ENCODE measurements around the gene CDKN2B-AS1. TPM values are rescaled to one million over a fixed set of nuclear protein-coding genes. Genes with fewer than 3 reads are reported as not detected.

Gene CDKN2B-AS1
- total and polyA plus RNA-seq, 2 of the 13 experiments (the other 11 are each of a cell fraction or from before 2014, with no cell fraction given), result 0.64 to 2.3 TPM

DNA sequence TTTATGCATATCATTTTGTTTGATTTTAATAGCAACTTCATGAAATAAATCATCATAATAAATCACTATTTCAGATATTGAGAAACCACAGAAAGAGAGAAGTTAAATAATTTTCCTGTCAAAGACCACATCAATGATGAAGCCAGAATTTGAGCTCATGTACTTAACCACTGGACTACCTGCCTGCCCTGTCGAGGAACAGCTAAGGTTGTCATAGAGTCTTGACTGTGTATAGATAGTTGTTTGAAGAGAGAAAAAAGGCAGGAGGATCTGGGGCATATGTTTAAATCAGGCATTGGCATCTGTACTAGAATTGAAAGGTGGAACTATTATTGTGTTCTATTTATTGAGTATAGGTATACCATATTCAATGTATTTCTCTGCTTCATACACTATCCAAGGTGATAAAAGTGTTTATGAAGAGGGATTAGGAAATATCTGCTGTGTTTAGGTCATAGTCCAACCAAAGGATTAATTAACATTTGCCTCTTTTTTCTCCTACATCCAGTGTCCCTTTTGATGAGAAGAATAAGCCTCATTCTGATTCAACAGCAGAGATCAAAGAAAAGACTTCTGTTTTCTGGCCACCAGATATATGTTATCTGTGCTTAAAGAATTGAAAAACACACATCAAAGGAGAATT lies 51.8 kb downstream of the CDKN2B-AS1 start (continued):
- TF ChIP-seq, protein P1, sequence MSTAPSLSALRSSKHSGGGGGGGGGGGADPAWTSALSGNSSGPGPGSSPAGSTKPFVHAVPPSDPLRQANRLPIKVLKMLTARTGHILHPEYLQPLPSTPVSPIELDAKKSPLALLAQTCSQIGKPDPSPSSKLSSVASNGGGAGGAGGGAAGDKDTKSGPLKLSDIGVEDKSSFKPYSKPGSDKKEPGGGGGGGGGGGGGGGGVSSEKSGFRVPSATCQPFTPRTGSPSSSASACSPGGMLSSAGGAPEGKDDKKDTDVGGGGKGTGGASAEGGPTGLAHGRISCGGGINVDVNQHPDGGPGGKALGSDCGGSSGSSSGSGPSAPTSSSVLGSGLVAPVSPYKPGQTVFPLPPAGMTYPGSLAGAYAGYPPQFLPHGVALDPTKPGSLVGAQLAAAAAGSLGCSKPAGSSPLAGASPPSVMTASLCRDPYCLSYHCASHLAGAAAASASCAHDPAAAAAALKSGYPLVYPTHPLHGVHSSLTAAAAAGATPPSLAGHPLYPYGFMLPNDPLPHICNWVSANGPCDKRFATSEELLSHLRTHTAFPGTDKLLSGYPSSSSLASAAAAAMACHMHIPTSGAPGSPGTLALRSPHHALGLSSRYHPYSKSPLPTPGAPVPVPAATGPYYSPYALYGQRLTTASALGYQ (CRISPR knock-in tag; IDR thresholded peaks at IDR 0.05), result no peak
- TF ChIP-seq, protein P2, sequence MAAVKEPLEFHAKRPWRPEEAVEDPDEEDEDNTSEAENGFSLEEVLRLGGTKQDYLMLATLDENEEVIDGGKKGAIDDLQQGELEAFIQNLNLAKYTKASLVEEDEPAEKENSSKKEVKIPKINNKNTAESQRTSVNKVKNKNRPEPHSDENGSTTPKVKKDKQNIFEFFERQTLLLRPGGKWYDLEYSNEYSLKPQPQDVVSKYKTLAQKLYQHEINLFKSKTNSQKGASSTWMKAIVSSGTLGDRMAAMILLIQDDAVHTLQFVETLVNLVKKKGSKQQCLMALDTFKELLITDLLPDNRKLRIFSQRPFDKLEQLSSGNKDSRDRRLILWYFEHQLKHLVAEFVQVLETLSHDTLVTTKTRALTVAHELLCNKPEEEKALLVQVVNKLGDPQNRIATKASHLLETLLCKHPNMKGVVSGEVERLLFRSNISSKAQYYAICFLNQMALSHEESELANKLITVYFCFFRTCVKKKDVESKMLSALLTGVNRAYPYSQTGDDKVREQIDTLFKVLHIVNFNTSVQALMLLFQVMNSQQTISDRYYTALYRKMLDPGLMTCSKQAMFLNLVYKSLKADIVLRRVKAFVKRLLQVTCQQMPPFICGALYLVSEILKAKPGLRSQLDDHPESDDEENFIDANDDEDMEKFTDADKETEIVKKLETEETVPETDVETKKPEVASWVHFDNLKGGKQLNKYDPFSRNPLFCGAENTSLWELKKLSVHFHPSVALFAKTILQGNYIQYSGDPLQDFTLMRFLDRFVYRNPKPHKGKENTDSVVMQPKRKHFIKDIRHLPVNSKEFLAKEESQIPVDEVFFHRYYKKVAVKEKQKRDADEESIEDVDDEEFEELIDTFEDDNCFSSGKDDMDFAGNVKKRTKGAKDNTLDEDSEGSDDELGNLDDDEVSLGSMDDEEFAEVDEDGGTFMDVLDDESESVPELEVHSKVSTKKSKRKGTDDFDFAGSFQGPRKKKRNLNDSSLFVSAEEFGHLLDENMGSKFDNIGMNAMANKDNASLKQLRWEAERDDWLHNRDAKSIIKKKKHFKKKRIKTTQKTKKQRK (IDR thresholded peaks at IDR 0.05; ENCODE audit: low read length), result no peak
- TF ChIP-seq, protein P3, sequence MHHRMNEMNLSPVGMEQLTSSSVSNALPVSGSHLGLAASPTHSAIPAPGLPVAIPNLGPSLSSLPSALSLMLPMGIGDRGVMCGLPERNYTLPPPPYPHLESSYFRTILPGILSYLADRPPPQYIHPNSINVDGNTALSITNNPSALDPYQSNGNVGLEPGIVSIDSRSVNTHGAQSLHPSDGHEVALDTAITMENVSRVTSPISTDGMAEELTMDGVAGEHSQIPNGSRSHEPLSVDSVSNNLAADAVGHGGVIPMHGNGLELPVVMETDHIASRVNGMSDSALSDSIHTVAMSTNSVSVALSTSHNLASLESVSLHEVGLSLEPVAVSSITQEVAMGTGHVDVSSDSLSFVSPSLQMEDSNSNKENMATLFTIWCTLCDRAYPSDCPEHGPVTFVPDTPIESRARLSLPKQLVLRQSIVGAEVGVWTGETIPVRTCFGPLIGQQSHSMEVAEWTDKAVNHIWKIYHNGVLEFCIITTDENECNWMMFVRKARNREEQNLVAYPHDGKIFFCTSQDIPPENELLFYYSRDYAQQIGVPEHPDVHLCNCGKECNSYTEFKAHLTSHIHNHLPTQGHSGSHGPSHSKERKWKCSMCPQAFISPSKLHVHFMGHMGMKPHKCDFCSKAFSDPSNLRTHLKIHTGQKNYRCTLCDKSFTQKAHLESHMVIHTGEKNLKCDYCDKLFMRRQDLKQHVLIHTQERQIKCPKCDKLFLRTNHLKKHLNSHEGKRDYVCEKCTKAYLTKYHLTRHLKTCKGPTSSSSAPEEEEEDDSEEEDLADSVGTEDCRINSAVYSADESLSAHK (CRISPR knock-in tag; IDR thresholded peaks at IDR 0.05; ENCODE audit: borderline replicate concordance), result no peak

All from HepG2 (cell line).